Measurements from ENCODE around the gene ERBB4. TPM values are rescaled to one million over a fixed set of nuclear protein-coding genes. Genes with fewer than 3 reads are reported as not detected.

ERBB4 gene
- total RNA-seq, 1 donor from 2014 or later = 1.7 TPM

- no peak for DNase-seq (ENCODE audit: low spot score in 2 of 2)
- no peaks in the 10 kb centered on the region for H3K36me3 ChIP-seq
- intact Hi-C loops (cut with DNase I) = no loop called here
- H3K9me3 ChIP-seq = no peaks in the 10 kb centered on the region
- TF ChIP-seq, protein P1, sequence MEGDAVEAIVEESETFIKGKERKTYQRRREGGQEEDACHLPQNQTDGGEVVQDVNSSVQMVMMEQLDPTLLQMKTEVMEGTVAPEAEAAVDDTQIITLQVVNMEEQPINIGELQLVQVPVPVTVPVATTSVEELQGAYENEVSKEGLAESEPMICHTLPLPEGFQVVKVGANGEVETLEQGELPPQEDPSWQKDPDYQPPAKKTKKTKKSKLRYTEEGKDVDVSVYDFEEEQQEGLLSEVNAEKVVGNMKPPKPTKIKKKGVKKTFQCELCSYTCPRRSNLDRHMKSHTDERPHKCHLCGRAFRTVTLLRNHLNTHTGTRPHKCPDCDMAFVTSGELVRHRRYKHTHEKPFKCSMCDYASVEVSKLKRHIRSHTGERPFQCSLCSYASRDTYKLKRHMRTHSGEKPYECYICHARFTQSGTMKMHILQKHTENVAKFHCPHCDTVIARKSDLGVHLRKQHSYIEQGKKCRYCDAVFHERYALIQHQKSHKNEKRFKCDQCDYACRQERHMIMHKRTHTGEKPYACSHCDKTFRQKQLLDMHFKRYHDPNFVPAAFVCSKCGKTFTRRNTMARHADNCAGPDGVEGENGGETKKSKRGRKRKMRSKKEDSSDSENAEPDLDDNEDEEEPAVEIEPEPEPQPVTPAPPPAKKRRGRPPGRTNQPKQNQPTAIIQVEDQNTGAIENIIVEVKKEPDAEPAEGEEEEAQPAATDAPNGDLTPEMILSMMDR (IDR thresholded peaks at IDR 0.05) = no peak
- H3K4me3 ChIP-seq = no peak overlapping the region
- no peaks in the 10 kb centered on the region for H3K4me1 ChIP-seq
- H3K27me3 ChIP-seq = no peaks in the 10 kb centered on the region
- no peak overlapping the region for H3K27ac ChIP-seq
Measured at GRCh38 chr2:212454149-212454548, 84.5 kb downstream of the ERBB4 start.

DNA sequence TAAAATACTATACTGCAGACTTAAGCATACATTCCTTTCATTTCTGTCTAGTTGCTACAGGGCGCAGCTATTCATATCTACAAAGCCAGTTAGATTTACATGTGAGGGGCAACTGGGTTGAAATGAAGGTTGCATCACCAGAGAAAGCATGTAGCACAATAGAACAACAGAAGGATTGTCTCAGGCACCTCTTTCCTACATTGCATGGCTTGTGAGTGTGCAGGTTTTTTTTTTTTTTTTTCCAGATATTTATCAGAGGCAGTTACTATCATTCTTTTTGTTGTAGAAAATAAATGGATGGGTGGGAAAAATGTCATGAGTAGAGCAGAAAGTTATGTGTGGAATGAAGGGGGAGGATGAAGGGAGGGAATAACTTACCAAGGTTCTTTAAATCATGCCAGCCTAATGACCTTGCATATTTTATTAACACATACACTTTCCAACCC lies 86.8 kb downstream of the ERBB4 start:
- Histone ChIP-seq H3K4me3 (no peak overlapping the region), H3K4me1 (no peaks in the 10 kb centered on the region), H3K36me3 (no peaks in the 10 kb centered on the region), H3K9me3 (no peaks in the 10 kb centered on the region), H3K27me3 (no peaks in the 10 kb centered on the region), H3K27ac (no peak overlapping the region)
- no peak for DNase-seq (ENCODE audit: low spot score in 2 of 2)
- intact Hi-C loops (cut with DNase I) = no loop called here
- TF ChIP-seq, protein P1 (IDR thresholded peaks at IDR 0.05) = no peak

DNA sequence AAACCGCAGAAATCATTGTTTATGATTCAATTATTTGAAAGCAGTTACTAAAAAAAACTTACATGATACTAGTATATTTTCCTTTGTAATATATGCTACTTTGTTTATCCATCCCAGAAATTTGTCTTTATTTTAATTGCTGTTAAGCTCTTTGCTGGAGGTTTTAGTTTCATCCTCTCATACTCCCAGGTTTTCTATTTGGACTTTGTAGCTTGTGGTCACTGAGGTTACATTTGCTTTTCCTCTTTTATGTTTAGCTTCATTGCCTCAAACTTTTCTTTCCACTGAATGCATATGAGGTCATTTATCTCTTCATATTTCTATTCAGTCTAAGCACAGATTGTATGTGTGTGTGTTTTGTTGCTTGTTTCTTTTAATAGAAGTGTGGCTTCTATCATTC lies 89.9 kb downstream of the ERBB4 start:
- no peak overlapping the region for H3K4me3 ChIP-seq
- TF ChIP-seq, protein P1 (IDR thresholded peaks at IDR 0.05) = no peak
- H3K9me3 ChIP-seq = no peaks in the 10 kb centered on the region
- H3K27ac ChIP-seq = no peak overlapping the region
- H3K36me3 ChIP-seq = no peaks in the 10 kb centered on the region
- intact Hi-C loops (cut with DNase I) = no loop called here
- DNase-seq (ENCODE audit: low spot score in 2 of 2) = no peak
- H3K4me1 ChIP-seq = no peaks in the 10 kb centered on the region
- no peaks in the 10 kb centered on the region for H3K27me3 ChIP-seq

DNA sequence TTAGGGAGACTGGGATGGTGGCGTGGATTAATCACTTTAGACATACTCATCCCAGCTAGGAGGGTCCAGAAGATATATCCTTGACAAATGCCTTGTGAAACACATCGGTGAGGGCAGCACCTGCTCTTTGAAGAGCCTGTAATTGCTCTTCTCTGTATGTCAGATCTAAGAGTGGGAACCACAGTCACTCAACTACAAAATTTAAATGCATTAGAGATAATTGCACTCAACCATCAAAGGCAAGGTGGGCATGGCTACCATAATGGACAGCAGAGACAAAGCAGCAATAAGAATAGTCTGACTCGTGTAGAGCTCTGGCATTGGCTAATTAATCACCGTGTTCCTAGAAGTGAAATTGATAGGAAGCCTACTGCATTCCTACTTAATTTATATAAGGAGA lies 96.8 kb downstream of the ERBB4 start:
- Histone ChIP-seq H3K36me3 (no peaks in the 10 kb centered on the region), H3K4me3 (no peak overlapping the region), H3K4me1 (no peaks in the 10 kb centered on the region), H3K27ac (no peak overlapping the region), H3K9me3 (peaks cover 0 to 20% of the 10 kb centered on the region in 2 donors), H3K27me3 (no peaks in the 10 kb centered on the region)
- no peak for DNase-seq (ENCODE audit: low spot score in 2 of 2)
- TF ChIP-seq, protein P1 (IDR thresholded peaks at IDR 0.05) = no peak
- intact Hi-C loops (cut with DNase I) = no loop called here

GRCh38 chr2:212441141-212441540 lies 97.5 kb downstream of the ERBB4 start:
- H3K27ac ChIP-seq = no peak overlapping the region
- TF ChIP-seq, protein P1 (IDR thresholded peaks at IDR 0.05) = no peak
- H3K9me3 ChIP-seq = peaks cover 0 to 20% of the 10 kb centered on the region in 2 donors
- intact Hi-C loops (cut with DNase I) = no loop called here
- no peaks in the 10 kb centered on the region for H3K36me3 ChIP-seq
- H3K27me3 ChIP-seq = no peaks in the 10 kb centered on the region
- no peak overlapping the region for H3K4me3 ChIP-seq
- no peaks in the 10 kb centered on the region for H3K4me1 ChIP-seq
- no peak for DNase-seq (ENCODE audit: low spot score in 2 of 2)
